ENCODE data around the gene MLPH.

DNA sequence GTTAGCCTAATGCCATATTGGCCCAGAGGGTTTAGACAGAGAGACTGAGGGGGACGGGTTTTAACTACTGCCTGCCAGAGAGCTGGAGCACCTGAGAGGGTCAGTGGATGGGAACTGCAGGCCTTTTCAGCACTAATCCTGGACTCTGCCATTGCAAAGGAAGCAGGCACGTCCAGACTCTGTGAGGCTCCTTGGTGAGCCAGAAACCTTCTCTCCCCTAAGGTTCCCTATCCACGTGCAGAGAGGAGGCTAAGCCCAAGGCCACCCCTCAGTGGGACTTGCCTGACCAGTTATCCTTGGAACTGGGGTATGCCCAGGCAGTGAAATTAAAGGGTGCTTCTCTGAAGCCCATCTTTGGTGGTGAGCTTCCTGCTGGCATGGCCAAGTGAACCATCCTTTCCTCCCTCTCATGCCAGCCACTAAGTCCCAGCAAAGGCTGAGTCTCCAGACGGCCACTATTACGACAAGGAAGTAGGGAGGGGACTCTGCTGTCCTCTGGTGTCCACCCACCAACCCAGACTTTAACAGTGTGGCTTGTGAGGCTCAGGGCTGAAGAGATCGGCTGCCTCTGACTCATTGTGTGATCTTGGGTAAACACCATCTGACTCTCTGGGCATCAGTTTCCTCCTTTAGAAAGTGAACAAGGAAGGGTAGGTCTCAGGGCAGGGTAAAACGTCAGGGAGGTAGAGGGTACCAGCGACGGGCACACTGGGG is 3.9 kb upstream of the MLPH start:
- no peak for TF ChIP-seq EZH2phosphoT487 (IDR thresholded peaks at IDR 0.05; ENCODE audit: insufficient read depth, low read depth)
- no peak for TF ChIP-seq EZH2 (IDR thresholded peaks at IDR 0.05; ENCODE audit: insufficient read depth, poor library complexity, severe bottlenecking)

Measured in GM23248 (cell line).